22Rv1 (cell line): Measurements from ENCODE around the gene ELOVL2.

Experiments used
- CTCF ChIP-seq: fragments of 450-650 bp; IDR thresholded peaks from 2 replicates; pipeline ENCODE4 v1.5.1; 2017; ENCODE audit warnings: mild to moderate bottlenecking
- ZFX ChIP-seq: fragments of 450-650 bp; IDR thresholded peaks from 2 replicates; pipeline ENCODE4 v1.6.1; 2017; ENCODE audit warnings: antibody characterized with exemption, borderline replicate concordance

- TF ChIP-seq CTCF (no peak), ZFX (no peak)
These were observed 39.4 kb upstream of the ELOVL2 start for GRCh38 chr6:11083491-11083890.
